ENCODE data around the gene ALDH3A1.

Gene ALDH3A1

GRCh38 chr17:19702217-19702641 is 45.9 kb downstream of the ALDH3A1 start:
- no peak for DNase-seq

All from stimulated activated CD8-positive, alpha-beta memory T cell treated with anti-CD3 and anti-CD28 coated beads, Interleukin-4, amount 100 ng/mL, for 48 hours (primary cell).